ENCODE results near the gene RTL5.
A peak's percentile ranks its signal among the peaks of the same experiment; 100 is the strongest.

The RTL5 gene

DNA sequence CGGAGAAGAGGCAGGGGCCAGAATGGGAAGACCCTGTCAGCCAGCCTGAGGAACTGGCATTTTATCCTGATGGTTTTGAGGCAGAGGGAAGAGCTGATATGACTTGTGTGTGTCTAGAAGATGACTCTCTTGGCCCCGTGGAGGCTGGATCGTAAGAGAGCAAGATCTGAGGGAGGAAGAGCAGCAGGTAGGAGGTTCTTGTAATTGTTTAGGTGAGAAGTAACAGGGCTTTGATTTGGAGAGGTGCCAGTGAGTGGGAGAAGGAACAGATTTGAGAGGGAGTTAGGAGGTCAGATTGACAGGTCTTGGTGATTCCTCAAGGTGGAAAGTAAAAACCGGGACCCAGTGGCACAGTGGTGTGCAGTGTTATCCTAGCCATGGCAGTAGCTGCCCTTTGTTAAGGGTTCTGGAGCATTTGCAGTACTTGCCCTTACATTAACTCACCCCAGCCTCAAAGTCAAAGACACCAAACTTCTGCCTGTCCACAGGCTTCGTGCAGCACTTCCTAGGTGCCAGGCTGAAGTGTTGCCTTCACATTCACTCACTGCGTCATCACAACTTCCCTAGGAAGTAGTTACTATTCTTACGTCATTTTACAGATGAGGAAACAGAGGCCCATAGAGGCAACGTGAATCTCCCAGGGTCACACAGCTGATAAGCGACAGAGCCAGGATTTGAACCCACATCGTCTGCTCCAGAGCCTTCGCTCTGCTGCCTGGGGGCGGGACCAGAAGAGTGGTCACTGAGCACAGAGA lies 23.7 kb downstream of the RTL5 start:
- no peak for DNase-seq (ENCODE audit: low read depth in 2 of 2)

DNA sequence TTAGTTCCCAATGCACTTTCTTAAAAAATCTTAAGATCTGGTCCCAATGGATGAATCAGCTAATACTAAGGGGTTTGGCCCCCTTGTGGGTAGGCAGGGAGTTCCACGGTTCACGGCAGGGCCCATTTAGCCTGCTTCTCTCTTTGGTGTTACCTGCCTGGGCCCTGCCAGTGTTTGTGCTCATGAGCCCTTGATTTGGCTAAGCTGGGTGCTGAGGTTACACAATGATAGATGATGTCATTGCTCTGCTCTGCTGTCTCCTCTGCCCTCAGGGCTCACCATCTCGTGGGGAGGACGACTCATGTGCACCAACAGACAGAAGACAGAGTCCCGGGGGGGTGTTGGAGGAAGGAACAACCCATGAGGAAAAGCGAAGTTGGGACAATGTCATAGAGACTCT lies 24.4 kb downstream of the RTL5 start:
- no peak for DNase-seq (ENCODE audit: low read depth in 2 of 2)

DNA sequence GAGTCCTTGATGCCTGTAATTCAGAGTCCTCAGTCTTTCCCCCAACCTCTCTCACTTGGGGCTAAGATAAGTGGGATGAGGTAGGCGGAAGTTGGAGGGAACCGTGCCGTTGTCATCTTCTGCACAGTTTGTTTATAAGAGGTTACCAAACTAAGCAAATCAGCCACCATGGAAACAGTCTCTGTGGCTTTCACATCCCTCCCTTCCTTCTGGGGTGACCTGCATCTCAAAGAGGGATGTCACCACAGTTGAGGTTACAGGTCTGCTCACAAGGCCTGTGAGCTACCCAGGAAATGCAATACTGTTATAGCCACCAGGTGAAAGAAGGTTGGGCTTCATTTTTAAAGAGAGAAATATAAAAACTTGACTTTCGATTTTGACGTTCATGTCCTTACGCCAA lies 26.3 kb downstream of the RTL5 start:
- no peak for DNase-seq (ENCODE audit: low read depth in 2 of 2)

DNA sequence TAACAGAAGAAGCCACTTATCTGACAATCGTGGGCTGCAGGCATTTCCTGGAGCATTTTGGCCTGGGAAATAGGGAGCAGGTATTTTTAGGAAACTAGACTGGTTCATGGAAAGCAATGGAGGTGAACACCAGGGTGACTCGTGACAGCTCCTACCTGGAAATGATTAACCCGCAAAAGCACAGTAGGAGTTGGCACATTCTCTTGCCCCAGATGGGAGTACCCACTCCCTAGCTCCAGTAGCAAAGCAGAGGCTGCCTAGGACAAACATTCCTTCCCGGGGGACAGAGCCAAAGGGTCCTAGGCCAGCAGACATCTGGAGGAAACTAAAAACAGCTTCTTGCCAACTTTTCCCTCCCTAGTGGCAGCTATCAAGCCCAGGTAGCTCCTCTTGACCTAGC lies 29.0 kb downstream of the RTL5 start:
- DNase-seq (ENCODE audit: low read depth in 2 of 2) = no peak

DNA sequence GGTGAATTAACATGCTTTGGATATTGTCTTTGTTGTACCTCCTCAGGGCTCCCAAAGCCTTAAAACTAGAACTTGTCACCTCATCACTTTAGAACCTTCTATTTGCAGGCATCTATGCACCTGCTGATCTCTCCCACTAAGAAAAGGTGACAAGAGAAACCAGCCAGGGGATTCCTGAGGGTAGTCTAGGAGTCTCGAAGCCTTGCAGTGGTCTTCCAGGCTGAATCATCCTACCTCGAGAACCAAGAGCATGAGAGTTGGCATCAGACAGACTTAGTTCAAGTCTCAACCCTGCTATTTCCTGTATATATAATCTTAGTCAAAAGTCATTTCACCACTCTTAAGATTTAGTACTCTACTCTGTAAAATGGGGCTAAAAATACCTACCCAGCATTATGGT lies 29.6 kb downstream of the RTL5 start:
- no peak for DNase-seq (ENCODE audit: low read depth in 2 of 2)

DNA sequence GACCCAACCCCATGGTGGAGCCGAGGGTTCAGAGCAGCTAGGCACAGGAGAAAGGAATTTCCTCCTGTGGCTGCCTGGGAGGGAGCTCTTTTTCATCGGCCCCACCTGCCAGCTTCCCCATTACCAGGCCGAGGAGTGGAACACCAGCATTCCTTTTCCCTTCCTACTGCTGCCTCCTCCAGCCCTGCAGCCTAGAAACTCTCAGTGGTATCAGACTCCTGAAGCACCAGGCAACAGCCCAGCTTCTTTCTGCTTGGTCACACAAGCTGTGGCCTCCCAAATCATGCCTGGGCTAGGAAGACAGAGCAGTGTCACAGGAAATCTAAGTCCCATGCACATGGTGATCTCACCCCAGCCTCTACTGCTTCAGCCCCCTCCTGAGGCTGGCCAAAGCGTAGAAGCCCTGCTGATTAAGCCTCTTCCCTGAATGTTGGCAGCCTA lies 30.1 kb downstream of the RTL5 start:
- DNase-seq (ENCODE audit: low read depth in 2 of 2) = no peak

DNA sequence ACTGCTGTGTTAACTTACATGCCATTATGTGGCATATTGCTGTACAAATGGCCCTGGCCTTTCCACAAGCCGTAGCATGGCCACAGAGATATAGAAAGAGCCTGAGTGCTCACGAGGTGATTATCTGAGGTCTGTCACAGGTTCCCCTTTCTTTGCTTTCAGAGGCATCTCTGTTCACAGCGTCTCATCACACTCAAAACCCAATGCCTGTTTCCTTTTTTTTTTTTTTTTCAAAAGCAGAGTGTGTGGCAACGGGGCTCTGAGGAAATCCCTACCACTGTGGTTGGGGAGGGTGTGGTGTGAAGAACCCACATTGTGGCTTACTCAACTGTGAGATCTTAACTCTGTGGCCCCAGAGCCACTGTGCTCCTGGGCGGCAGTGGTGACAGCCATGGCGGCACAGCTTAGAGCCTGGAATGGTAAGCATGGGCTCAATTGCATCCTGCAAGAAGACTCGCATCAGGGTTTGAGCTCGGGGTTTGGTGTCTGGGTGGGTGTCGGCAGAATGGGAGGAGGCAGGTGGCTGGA lies 30.8 kb downstream of the RTL5 start:
- DNase-seq (ENCODE audit: low read depth in 2 of 2) = peak in 1 of 2 donors; percentile 24

DNA sequence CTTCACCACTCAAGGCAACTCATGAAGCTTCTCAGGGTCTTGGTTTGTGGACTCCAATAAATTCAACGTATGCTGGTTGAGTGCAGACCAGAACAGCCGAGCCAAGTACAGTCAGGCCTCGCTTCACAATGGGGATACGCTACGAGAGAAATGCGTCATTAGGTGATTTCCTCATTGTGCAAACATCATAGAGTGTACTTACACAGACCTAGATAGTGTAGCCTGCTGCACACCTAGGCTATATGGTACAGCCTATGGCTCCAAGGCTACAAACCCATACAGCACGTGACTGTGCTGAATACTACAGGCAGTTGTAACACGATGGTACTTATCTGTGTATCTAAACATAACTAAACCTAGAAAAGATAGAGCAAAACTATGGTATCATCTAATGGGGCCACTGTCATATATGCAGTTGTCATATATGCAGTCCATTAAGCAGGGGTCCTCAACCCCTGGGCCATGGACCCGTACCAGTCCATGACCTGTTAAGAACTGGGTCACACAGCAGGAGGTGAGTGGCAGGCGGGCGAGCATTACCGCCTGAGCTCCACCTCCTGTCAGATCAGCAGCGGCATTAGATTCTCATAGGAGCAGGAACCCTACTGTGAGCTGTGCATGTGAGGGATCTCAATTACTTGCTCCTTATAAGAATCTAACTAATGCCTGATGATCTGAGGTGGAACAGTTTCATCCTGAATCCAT lies 31.5 kb downstream of the RTL5 start:
- no peak for DNase-seq (ENCODE audit: low read depth in 2 of 2)

DNA sequence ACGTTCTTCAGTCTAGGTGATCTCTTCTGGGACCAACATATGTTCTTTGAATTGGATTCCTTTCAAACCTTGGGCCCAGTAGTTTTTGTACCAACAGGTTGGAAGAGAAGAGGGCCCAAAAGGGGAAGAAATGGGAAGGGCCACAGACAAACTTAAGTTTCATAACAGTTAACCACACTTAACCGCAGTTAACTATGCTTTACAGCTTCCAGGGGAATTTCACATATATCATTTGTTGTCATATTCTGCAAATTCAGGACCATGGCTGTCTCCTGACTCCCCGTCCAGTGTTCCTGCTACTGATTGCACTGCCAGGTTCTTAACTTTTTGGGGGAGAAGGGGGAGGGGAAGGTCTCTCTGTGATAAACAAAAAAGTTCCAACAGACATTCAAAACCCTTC lies 34.6 kb downstream of the RTL5 start:
- DNase-seq (ENCODE audit: low read depth in 2 of 2) = no peak

DNA sequence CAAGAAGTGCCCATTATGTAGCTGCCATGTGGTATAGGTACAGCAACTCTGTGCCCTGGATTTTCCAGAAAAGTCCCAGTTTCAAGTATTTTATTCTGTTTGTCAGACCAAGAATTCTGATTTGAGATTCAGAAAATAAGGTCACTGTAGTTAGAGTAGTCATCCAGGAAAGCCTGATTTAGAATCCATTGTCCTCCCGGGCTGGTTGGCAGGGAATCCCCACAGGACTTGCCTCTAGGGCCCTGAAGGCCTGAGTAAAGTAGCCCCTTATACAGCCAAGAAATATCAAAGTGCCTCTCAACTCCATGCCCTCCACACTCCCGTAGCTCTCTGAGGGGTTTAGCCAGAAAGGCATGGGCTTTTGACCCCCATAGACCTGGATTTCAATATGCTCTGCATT lies 36.3 kb downstream of the RTL5 start:
- no peak for DNase-seq (ENCODE audit: low read depth in 2 of 2)

DNA sequence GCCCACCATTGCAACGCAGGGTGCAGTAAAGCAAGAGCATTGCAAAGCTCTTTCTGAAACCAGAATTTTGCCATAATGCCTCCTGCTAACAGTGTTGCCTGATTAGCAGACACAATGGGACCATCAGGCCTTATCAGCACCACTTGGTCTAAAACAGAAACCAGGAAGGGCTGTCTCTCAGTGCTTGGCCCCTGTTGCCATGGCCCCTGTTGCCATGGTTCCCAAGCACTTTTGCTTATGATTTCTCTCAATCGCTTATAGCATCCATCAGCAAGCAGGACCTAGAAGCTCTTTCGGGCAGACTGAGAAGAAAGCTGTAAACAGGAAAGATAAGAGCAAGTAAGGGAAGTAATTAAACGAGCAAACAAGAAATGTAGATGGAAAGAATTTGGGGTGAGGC lies 36.8 kb downstream of the RTL5 start:
- peak in 1 of 2 donors; percentile 8 for DNase-seq (ENCODE audit: low read depth in 2 of 2)

DNA sequence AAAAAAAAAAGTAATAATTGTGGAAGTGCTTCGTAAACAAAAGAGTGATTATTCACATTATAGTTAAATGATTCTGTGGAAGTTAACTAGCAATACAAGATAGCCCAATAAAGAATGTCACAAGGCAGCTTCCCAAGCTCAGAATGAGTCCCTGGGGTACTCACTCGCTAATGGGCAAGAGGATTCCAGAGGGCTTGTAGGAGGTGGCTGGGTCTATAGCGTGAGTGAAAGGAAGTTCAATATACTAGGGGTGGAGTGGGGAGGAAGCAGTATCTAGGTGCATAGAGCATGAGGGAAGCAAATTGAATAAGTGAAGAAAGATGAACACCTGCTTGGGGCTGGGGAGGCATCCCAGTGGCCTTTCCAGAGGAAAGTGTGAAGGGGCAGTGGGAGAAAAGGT lies 42.5 kb downstream of the RTL5 start:
- DNase-seq (ENCODE audit: low read depth in 2 of 2) = no peak

DNA sequence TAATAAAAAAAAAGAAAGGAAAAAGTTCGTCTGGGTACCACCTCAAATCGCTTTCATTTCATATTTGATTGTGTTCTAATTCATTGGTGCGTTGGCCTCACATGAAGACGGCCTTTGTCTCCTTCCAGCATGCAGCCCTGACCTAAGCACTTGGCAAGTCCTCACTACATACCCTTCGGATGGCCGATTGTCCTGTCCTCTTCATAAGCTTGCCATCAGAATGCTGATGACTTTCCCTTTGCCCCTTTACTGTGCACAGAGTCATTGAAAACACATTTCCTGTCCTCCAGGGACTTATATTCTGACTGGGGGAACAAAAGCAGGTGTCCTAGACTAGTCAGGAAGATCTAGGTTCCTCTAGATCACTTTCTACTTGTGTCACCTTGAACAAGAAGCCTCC lies 43.0 kb downstream of the RTL5 start:
- DNase-seq (ENCODE audit: low read depth in 2 of 2) = no peak

DNA sequence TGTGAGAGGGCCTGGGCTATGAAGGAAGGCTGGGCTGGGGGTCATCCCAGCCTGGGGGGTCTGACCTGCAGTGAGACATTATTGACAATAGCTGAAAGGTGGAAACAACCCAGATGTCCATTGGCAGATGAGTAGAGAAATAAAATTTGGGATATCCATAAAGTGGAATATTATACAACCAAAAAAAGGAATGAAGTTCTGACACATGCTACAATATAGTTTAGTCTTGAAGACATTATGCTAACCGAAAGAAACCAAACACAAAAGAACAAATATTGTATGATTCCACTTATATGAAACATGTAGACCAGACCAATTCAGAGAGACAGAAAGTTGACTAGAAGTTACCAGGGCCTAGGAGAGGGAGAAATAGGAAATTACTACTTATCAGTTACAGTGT lies 44.7 kb downstream of the RTL5 start:
- no peak for DNase-seq (ENCODE audit: low read depth in 2 of 2)

DNA sequence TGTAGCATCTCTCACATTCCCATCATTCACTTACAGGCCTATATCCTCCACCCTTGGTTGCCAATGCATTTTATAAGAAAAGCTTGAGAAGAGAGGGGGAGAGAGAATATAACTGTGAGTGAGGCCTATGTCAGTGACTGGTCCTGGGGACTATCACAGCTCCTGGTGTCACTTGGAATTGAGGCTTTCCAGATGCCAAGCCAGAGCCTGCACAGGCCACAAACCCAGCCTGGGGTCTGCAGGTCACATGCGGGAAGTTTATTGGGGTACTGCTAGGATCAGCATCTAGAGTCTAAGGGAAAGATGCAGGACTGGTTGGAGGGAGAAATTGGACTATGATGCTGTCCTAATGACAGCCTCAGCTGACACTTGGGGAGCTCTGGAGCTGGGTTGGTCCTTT lies 47.6 kb downstream of the RTL5 start:
- no peak for DNase-seq (ENCODE audit: low read depth in 2 of 2)

DNA sequence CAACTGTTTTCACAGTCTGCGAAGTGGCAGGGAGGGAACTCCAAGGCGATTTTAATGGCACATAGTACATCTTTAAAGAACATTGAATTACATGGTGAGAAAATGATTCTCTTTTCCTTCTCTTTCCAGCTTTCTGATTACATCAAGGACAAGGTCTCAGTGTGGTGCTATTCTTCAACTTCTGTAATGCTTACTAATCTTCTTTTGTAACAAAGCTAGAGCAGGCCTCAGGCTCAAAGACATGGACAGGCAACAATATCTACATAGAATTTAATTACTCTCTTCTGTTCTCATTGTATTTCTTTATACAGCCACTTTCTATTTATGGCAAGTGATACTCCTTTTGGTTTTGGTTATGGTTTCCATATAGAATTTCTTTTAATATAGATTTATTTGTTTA lies 48.4 kb downstream of the RTL5 start:
- DNase-seq (ENCODE audit: low read depth in 2 of 2) = no peak

DNA sequence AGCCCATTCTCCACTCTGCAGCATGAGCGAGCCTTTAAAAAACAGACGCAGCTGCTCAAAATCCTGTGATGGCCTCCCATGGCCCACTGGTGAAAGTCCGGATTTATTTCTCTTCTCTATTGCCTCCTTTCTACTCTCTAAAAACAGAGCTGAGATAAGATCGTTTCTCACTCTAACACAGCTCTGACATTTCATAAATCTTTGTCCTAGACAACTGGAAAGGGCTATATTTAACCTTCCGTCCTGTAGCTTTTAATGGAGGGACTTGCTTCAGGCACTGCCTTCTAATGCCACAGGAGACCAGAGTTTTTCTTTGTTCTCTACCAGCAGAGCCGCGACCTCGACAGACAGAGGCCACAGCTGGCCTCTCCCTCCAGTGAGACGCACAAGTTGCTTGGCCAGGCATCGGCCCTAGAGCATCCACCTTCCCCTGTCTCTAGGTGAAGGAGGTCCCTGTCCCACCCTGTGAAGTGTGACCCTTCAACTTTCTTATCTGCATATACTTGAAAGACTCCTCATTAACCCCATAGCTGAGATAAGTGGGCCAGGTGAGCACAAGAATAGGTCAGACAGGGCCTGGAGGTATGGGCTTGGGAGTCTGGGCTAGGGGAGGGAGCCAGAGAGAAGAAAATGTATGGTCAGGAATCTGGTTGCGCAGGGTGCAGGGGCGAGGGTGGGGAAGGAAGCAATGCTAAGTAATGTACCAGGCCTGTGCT lies 50.0 kb downstream of the RTL5 start:
- no peak for DNase-seq (ENCODE audit: low read depth in 2 of 2)

DNA sequence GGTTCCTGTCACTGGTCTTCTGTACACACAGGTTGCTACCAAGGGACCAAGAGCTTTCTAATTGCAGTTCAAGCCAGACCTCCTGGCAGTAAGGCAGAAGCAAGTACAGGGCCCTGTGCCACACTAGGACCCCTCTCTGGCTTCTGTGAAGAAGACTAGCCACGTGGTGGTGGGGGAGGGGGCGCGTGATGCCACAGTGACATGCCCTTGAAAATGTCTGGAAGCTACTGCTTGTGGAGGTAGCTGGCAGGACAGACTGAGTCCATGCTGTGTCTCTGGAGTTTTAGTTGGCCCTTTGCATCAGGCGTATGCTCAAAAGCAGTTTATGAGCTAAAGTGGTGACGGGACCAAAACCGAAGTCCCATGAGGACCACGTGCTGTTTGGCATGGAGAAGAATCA lies 50.9 kb downstream of the RTL5 start:
- no peak for DNase-seq (ENCODE audit: low read depth in 2 of 2)

DNA sequence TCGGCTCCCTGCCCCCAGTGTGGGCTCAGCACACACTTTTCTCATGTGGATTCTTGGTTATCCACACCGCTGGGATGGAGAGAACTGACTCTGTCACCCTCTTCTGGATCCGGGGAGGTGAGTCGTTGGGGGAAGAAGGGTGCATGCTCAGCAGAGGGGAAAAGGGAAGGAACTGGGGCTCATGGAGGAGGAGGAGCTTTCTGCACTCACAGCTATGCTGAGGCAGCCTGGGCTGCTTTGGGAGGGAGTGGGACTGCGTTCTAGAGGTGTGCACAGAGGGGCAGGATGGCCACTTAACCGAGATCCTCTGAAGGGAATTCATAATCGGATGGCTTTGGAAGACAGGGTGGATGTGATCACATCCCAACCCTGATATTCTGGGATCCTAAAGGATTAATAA lies 51.6 kb downstream of the RTL5 start:
- no peak for DNase-seq (ENCODE audit: low read depth in 2 of 2)

DNA sequence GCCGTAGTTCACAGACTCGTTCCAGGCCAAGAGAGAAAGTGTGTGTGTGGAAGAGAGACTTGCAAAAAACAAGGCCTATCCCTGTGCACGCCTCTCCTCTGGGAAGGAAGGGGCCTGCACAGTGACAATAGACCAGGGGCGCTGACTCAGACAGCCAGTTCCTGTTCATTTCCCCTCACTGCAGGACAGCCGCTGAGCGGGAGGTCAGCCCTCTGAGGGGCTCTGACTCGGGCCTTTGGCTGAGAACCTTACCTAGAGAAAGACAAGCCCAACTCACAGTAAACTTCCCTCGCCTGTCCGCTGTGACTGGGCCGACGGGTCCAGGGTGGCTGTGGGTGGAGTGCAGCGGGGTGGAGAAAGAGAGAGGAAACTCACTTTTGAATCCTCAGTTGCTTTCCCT lies 52.1 kb downstream of the RTL5 start:
- DNase-seq (ENCODE audit: low read depth in 2 of 2) = no peak

DNA sequence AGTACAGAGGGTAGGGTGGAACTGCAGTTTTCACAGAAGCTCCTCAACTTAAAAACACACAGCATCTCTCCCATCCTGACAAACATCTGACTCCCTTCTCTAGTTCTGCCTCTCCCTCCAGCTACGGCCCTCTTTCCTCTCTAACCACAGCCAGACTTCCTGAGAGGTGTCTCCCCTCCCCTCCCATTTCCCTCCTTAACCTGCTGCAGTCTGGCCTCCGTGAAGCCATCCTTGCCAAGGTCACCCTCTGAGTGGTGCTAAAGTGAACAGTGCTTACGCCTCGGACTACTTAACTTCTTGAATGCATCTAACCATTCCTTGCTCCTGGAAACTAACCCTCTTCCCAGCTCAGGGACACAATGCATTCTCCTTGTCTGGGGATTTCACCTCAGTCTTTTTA lies 53.3 kb downstream of the RTL5 start:
- DNase-seq (ENCODE audit: low read depth in 2 of 2) = no peak
